GM12878 (cell line): Measurements from ENCODE around the gene SPINT2. TPM values are rescaled to one million over a fixed set of nuclear protein-coding genes. Genes with fewer than 3 reads are reported as not detected.

Source experiments
- ATAC-seq: fragments of 200-7000 bp; cut with Tn5 transposase; 3 replicates; pipeline ENCODE4 v1.9.1; 2020; ENCODE audit warnings: mild to moderate bottlenecking, moderate library complexity
- BruUV-seq: library from RNA; stranded (reverse); fragments of 400-500 nt; replicated peaks from 2 replicates; lab custom pipeline; 2021; lab: Mats Ljungman, UMichigan
- CTCF ChIA-PET: fragments of 300-600 bp; sonication (Branson Sonifier 250); formaldehyde crosslinking; extraction: SDS; loops from one replicate; lab custom pipeline; 2021; ENCODE audit warnings: inconsistent platforms; lab: Yijun Ruan, JAX
- POLR2A ChIA-PET: fragments of 350-600 bp; formaldehyde crosslinking; extraction: SDS; loops from one replicate; lab custom pipeline; 2021; ENCODE audit warnings: inconsistent platforms; lab: Charles Lee
- RAD21 ChIA-PET: fragments of 300-600 bp; sonication (Branson Sonifier 250); formaldehyde crosslinking; loops from one replicate; lab custom pipeline; 2023; ENCODE audit warnings: antibody characterized with exemption; ENCODE audit not compliant: unreplicated experiment; lab: Charles Lee
- SMC1A ChIA-PET: fragments of 300-600 bp; sonication (Branson Sonifier 250); formaldehyde crosslinking; loops from one replicate; lab custom pipeline; 2023; ENCODE audit not compliant: unreplicated experiment, uncharacterized antibody; lab: Charles Lee
- DNase-seq: peaks from one replicate; pipeline ENCODE4 v3.0.0-alpha.2; 2011; ENCODE audit warnings: low read depth, low spot score
- FAIRE-seq: peaks from 3 replicates; lab custom pipeline; 2011; peaks lifted over from hg19 to GRCh38; lab: Jason Lieb, UNC
- H2AFZ ChIP-seq: 2 replicates; pipeline ENCODE4 v1.6.0; 2011; ENCODE audit warnings: low read depth, low read length, control low read depth; ENCODE audit not compliant: control insufficient read depth
- H3K27ac ChIP-seq: 2 replicates; pipeline ENCODE4 v1.5.1; 2011; ENCODE audit warnings: control low read depth; ENCODE audit not compliant: control insufficient read depth, insufficient read depth
- H3K27me3 ChIP-seq, 2 experiments: replicated peaks in 1 of 2; 2 replicates each; pipeline versions ENCODE4 v1.6.0 to v1.6.1; 2011; ENCODE audit warnings: low read length in 1 of 2; ENCODE audit not compliant: control insufficient read depth in 2 of 2, insufficient read depth in 2 of 2
- H3K36me3 ChIP-seq, 2 experiments: 2 replicates each; pipeline ENCODE4 v1.5.1; 2011; ENCODE audit warnings: low read length in 1 of 2; ENCODE audit not compliant: control insufficient read depth in 2 of 2, insufficient read depth in 2 of 2
- H3K4me1 ChIP-seq: 2 replicates; pipeline ENCODE4 v1.6.1; 2011; ENCODE audit warnings: mild to moderate bottlenecking, low read length, moderate library complexity, mixed read lengths; ENCODE audit not compliant: control insufficient read depth, insufficient read depth
- H3K4me2 ChIP-seq: 2 replicates; pipeline ENCODE4 v1.6.0; 2011; ENCODE audit warnings: control low read depth; ENCODE audit not compliant: control insufficient read depth, insufficient read depth
- H3K4me3 ChIP-seq: fragments of 200-600 bp; sonication (generic); 2 replicates; pipeline ENCODE4 v1.5.1; 2016
- H3K79me2 ChIP-seq: 2 replicates; pipeline ENCODE4 v1.6.0; 2011; ENCODE audit warnings: low read length; ENCODE audit not compliant: control insufficient read depth, insufficient read depth
- H3K9ac ChIP-seq: 2 replicates; pipeline ENCODE4 v1.8.0; 2011; ENCODE audit warnings: low read length, control low read depth, mixed read lengths; ENCODE audit not compliant: control insufficient read depth, insufficient read depth
- H3K9me3 ChIP-seq: replicated peaks from 3 replicates; pipeline ENCODE4 v1.5.1; 2011; ENCODE audit warnings: mild to moderate bottlenecking, low read length; ENCODE audit not compliant: control insufficient read depth, insufficient read depth
- H4K20me1 ChIP-seq: 2 replicates; pipeline ENCODE4 v1.6.0; 2011; ENCODE audit not compliant: control insufficient read depth, insufficient read depth
- BACH1 ChIP-seq: fragments of 450-650 bp; IDR thresholded peaks from 2 replicates; pipeline ENCODE4 v1.6.1; 2017; ENCODE audit warnings: mild to moderate bottlenecking, borderline replicate concordance
- BCLAF1 ChIP-seq: fragments of 450-650 bp; IDR thresholded peaks from 2 replicates; pipeline ENCODE4 v1.6.1; 2017; ENCODE audit warnings: antibody characterized with exemption, mild to moderate bottlenecking, moderate library complexity
- CBX5 ChIP-seq: sonication (generic); IDR thresholded peaks from 2 replicates; pipeline ENCODE4 v1.6.1; 2016; ENCODE audit warnings: low read depth, moderate library complexity, mild to moderate bottlenecking, inconsistent platforms
- CHD4 ChIP-seq: fragments of 200-600 bp; sonication (generic); IDR thresholded peaks from 2 replicates; pipeline ENCODE4 v1.6.1; 2016; ENCODE audit warnings: mild to moderate bottlenecking
- HSF1 ChIP-seq: fragments of 150-350 bp; IDR thresholded peaks from 2 replicates; pipeline ENCODE4 v1.6.1; 2014; ENCODE audit warnings: mild to moderate bottlenecking, low read depth, low read length
- IKZF1 ChIP-seq: fragments of 450-650 bp; conservative IDR thresholded peaks from 2 replicates; pipeline ENCODE4 v1.6.1; 2017; ENCODE audit warnings: antibody characterized with exemption, mild to moderate bottlenecking
- JUND ChIP-seq: IDR thresholded peaks from 2 replicates; pipeline ENCODE4 v1.6.1; 2012; ENCODE audit warnings: low read depth, mild to moderate bottlenecking, low read length, improper control_type of control experiment, moderate library complexity
- LARP7 ChIP-seq: fragments of 450-650 bp; IDR thresholded peaks from 2 replicates; pipeline ENCODE4 v1.6.1; 2017; ENCODE audit warnings: mild to moderate bottlenecking
- MEF2B ChIP-seq: fragments of 450-650 bp; IDR thresholded peaks from 2 replicates; pipeline ENCODE4 v1.6.1; 2018; ENCODE audit warnings: mild to moderate bottlenecking, moderate library complexity; ENCODE audit not compliant: partially characterized antibody, poor library complexity, severe bottlenecking
- PAX8 ChIP-seq: fragments of 450-650 bp; IDR thresholded peaks from 2 replicates; pipeline ENCODE4 v1.6.1; 2017; ENCODE audit warnings: mild to moderate bottlenecking, moderate library complexity
- REST ChIP-seq: IDR thresholded peaks from 2 replicates; pipeline ENCODE4 v1.6.1; 2012; ENCODE audit warnings: mild to moderate bottlenecking, low read depth, low read length
- RFX5 ChIP-seq: IDR thresholded peaks from 2 replicates; pipeline ENCODE4 v1.6.1; 2011; ENCODE audit warnings: low read depth, low read length, improper control_type of control experiment
- SKIL ChIP-seq: fragments of 450-650 bp; IDR thresholded peaks from 2 replicates; pipeline ENCODE4 v1.6.1; 2017; ENCODE audit warnings: mild to moderate bottlenecking, low read depth, inconsistent platforms; ENCODE audit not compliant: poor library complexity, severe bottlenecking
- ZZZ3 ChIP-seq: IDR thresholded peaks from 2 replicates; pipeline ENCODE4 v1.6.1; 2011; ENCODE audit warnings: low read depth; ENCODE audit not compliant: control insufficient read depth, insufficient read length
- WGBS: methylation state at CpG from one replicate; pipeline ENCODE4 v1.1.6; 2016; ENCODE audit warnings: low lambda C conversion rate; ENCODE audit not compliant: insufficient replicate concordance, insufficient coverage; ENCODE audit errors: missing lambda C conversion rate; 5-methylcytosine and 5-hydroxymethylcytosine counted together
- in situ Hi-C: fragments of 300-500 bp; cut with MboI; formaldehyde crosslinking; loops from 9 replicates; pipeline ENCODE4 v1.14.3; 2018; ENCODE audit warnings: mixed read lengths
- intact Hi-C: fragments of 100-400 bp; cut with micrococcal nuclease; formaldehyde crosslinking; loops from one replicate; pipeline ENCODE4 v1.14.2; 2022; ENCODE audit not compliant: unreplicated experiment
- polyA plus RNA-seq, 11 experiments: library from polyadenylated mRNA; depleted of rRNA in 4 of 11; unstranded in 6 of 11; stranded (reverse) in 5 of 11; fragments of >200 nt; fragmentation: Nextera tagmentation in 4 of 11; fragmentation: Illumina TruSeq in 1 of 11; extraction: Ambion mirVana in 4 of 11; extraction: Trizol in 1 of 11; gene quantifications; 1 replicate in 1 of 11; 2 replicates in 10 of 11; pipeline versions ENCODE4 v1.2.1 to v1.2.3, GENCODE V29; 2011 to 2016; ENCODE audit warnings: inconsistent platforms in 2 of 11, missing spikeins in 2 of 11, low read depth in 1 of 11
- total RNA-seq, 4 experiments: library from RNA; depleted of rRNA in 3 of 4; stranded (reverse); fragments of >200 nt in 3 of 4; fragmentation: Illumina TruSeq in 1 of 4; extraction: Trizol in 1 of 4; gene quantifications; 2 replicates each; pipeline versions ENCODE4 v1.2.1 to v1.2.3, GENCODE V29; 2013 to 2021

The SPINT2 gene
- total and polyA plus RNA-seq, 10 of the 15 experiments (the other 5 are each of a cell fraction or from before 2014, with no cell fraction given), result 0.15 to 26.5 (median 17.5) TPM

GRCh38 chr19:38289955-38290354 lies 25.6 kb downstream of the SPINT2 start:
- FAIRE-seq (no peak), ATAC-seq (no peak), DNase-seq (no peak)
- ChIA-PET SMC1A (no interaction called here), RAD21 (no interaction called here), POLR2A (no interaction called here), CTCF (no interaction called here)
- in situ Hi-C loops (no loop called here), intact Hi-C loops (no loop called here)
- Histone ChIP-seq H3K27ac (no peak overlapping the region), H3K4me1 (peaks cover 1% of the 10 kb centered on the region), H3K36me3 (no peaks in the 10 kb centered on the region), H4K20me1 (no peaks in the 10 kb centered on the region), H3K4me2 (no peak overlapping the region), H3K9ac (no peak overlapping the region), H3K4me3 (no peak overlapping the region), H3K79me2 (no peaks in the 10 kb centered on the region), H3K27me3 (no peaks in the 10 kb centered on the region), H3K9me3 (no peaks in the 10 kb centered on the region), H2AFZ (no peak overlapping the region)
- WGBS, result 67% methylated on average over 14 of the region's 15 CpGs
- BruUV-seq, result no TSS peak
- TF ChIP-seq PAX8 (no peak), CBX5 (no peak), CHD4 (no peak), REST (no peak), MEF2B (no peak), LARP7 (no peak), IKZF1 (no peak), BCLAF1 (no peak), ZZZ3 (no peak), BACH1 (no peak), RFX5 (no peak), JUND (no peak), HSF1 (no peak), SKIL (no peak)
